Tibial nerve (tissue), 4 donors: ENCODE results near the gene RUSC1.

Source experiments
- EP300 ChIP-seq, 2 donors: sonication (generic); formaldehyde crosslinking; IDR thresholded peaks; one replicate each; pipeline ENCODE4 v1.6.1; 2017; ENCODE audit warnings: antibody characterized with exemption in 2 of 2, mild to moderate bottlenecking in 1 of 2
- POLR2A ChIP-seq, 2 donors: fragments of 450-650 bp; IDR thresholded peaks; one replicate each; pipeline ENCODE4 v1.6.1; 2017; ENCODE audit warnings: antibody characterized with exemption in 2 of 2, mild to moderate bottlenecking in 2 of 2, moderate library complexity in 2 of 2
- TF ChIP-seq, protein P1 (sequence below), 5 experiments: fragments of 200-600 bp in 3 of 5; fragments of 450-650 bp in 2 of 5; sonication (generic) in 3 of 5; IDR thresholded peaks; one replicate each; pipeline ENCODE4 v1.5.1; 2016 to 2019; ENCODE audit warnings: antibody characterized with exemption in 5 of 5, mild to moderate bottlenecking in 3 of 5, moderate library complexity in 2 of 5

- TF ChIP-seq EP300 (IDR thresholded peaks at IDR 0.05) (no peak), POLR2A (IDR thresholded peaks at IDR 0.05) (no peak)
- TF ChIP-seq, protein P1, sequence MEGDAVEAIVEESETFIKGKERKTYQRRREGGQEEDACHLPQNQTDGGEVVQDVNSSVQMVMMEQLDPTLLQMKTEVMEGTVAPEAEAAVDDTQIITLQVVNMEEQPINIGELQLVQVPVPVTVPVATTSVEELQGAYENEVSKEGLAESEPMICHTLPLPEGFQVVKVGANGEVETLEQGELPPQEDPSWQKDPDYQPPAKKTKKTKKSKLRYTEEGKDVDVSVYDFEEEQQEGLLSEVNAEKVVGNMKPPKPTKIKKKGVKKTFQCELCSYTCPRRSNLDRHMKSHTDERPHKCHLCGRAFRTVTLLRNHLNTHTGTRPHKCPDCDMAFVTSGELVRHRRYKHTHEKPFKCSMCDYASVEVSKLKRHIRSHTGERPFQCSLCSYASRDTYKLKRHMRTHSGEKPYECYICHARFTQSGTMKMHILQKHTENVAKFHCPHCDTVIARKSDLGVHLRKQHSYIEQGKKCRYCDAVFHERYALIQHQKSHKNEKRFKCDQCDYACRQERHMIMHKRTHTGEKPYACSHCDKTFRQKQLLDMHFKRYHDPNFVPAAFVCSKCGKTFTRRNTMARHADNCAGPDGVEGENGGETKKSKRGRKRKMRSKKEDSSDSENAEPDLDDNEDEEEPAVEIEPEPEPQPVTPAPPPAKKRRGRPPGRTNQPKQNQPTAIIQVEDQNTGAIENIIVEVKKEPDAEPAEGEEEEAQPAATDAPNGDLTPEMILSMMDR (IDR thresholded peaks at IDR 0.05): no peak
Observed at GRCh38 chr1:155325603-155325893, 4.9 kb downstream of the RUSC1 start.
